Activated CD8-positive, alpha-beta memory T cell treated with anti-CD3 and anti-CD28 coated beads for 1 hour (primary cell): ENCODE results near the gene C13orf46.

Source experiments
- DNase-seq, 2 donors: peaks; one replicate each; pipeline ENCODE4 v3.0.0-alpha.2; 2020; ENCODE audit warnings: low read depth in 1 of 2; ENCODE audit errors: extremely low read depth in 1 of 2

Gene C13orf46

DNA sequence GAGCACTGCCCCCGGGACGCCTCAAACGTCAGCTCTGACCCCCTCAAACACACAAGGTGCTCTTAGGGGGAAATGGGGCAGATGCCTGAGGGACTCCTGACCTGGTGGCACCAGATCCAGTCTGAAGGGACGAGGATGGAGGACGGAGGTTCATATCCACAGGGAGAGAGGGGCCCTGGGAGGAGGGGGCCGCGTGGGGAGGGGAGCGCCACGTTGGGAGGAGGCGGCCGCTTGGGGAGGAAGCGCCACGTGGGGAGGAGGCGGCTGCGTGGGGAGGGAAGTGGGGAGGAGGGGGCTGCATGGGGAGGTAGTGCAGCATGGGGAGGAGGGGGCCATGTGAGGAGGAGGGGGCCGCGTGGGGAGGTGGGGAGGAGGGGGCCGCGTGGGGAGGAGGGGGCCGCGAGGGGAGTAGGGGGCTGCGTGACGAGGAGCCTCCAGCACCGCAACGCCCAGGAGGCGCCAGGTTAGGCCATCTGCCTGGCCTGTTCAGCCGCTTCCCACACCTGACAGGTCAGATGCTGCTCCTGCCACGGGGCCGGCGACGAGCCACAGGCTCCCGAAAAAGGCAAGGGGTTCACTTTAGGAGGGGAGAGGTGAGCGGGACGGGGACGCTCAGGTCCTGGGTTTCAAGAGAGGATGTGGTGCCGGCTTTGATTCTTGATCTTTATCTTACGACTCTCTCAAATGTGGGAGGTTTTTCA lies 36.7 kb upstream of the C13orf46 start:
- DNase-seq, result no peak

- DNase-seq, result no peak
These were observed 35.9 kb upstream of the C13orf46 start for GRCh38 chr13:114009590-114010400.

- DNase-seq, result no peak
These were observed 35.2 kb upstream of the C13orf46 start for GRCh38 chr13:114008964-114009589.

GRCh38 chr13:114007566-114007965 lies 33.7 kb upstream of the C13orf46 start:
- no peak for DNase-seq

DNA sequence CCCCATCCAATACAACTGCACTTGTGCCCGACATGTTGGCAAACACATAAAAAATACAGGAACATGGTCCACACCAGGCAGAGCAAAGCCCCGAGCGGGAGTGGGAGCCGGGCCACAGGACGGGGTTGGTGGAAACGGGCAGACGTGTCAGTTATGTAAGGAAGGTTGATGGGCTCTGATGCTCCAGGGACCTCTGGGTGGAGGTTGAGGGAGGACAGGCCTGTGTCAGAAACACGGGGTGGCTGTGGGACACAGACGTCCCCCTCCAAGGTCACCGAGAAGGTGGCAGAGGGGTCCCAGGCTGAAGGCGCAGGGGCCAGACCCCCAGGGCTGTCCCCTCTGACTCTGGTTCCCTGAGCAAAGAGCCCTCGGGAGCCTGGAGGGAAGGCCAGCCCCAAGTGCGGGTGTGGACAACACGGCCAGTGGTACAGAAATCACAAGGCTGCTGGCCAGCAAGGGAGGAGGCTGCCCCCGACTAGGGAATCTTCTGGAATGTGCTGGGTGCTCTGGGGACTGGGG lies 31.4 kb upstream of the C13orf46 start:
- no peak for DNase-seq

GRCh38 chr13:114004420-114005205 lies 30.7 kb upstream of the C13orf46 start:
- DNase-seq, result no peak

GRCh38 chr13:114002771-114003321 lies 29.0 kb upstream of the C13orf46 start:
- DNase-seq, result no peak

DNA sequence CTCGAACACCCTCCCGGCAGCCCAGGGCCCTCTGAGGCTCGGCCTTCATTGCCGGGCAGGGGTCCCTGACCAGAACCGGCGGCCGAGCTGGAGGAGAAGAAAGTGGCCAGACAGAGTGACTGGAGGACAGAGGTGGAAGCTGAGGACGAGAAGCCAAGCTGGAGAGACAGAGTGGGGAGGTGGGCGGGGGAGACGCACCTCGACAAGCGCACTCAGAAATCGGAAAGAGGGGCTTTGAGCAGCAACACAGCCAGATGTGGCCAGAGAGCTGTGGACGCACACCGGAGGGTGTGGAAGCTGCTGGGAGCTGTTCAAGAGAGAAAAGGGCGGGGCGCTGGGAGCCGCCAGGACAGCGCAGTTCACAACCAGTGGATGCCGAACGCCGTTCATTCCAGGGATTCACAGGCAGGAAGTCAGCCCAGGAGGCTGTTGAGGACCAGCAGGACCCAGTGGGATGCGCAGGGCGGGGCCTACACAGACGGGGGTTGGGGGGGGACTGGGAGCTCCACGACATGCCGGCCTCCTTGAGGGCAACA lies 28.2 kb upstream of the C13orf46 start:
- DNase-seq, result no peak

GRCh38 chr13:114001331-114002008 lies 27.6 kb upstream of the C13orf46 start:
- no peak for DNase-seq

GRCh38 chr13:114000151-114001040 lies 26.5 kb upstream of the C13orf46 start:
- DNase-seq, result no peak

GRCh38 chr13:113999618-113999910 lies 25.7 kb upstream of the C13orf46 start:
- DNase-seq, result no peak

- no peak for DNase-seq
These were observed 25.1 kb upstream of the C13orf46 start for GRCh38 chr13:113998781-113999617.

GRCh38 chr13:113997845-113998751 lies 24.2 kb upstream of the C13orf46 start:
- DNase-seq, result no peak

DNA sequence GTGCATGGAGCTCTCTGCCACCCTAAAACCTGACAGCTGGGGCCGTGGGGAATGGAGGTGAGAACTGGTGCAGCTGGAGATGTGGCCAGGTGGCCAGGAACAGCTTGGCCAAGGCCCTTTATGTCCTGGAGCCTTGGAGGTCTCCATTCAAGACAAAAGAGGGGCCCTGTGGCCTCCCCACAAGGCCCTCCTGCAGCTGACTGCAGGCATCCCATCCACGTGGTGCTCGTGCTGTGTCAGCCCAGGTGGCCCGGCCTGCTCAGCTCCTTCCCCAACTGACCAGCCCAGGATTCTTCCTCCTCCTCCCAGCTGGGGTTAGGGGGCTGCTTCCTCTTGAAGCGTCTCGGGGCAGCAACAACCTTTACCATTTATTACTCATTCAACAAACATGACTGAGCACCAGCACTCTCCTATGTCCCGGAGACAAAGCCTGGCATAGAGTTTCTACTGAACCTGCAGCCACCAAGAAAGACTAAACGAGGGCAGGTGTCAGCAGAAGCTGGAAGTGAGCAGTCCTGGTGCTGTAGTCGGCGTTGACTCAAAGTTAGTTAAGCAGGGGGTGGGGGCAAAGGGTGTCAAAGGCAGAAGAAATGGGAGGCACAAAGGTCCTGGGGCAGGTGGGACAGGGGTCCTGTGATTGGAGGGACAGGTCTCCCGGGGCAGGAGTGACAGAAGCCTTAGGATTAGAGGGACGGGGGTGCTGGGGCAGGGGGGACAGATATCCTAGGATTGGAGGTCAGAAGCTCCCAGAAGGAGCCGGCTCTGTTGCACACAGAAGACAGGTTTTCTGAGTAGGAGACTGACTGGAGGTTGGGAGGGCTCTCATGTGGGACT lies 23.3 kb upstream of the C13orf46 start:
- DNase-seq, result no peak

DNA sequence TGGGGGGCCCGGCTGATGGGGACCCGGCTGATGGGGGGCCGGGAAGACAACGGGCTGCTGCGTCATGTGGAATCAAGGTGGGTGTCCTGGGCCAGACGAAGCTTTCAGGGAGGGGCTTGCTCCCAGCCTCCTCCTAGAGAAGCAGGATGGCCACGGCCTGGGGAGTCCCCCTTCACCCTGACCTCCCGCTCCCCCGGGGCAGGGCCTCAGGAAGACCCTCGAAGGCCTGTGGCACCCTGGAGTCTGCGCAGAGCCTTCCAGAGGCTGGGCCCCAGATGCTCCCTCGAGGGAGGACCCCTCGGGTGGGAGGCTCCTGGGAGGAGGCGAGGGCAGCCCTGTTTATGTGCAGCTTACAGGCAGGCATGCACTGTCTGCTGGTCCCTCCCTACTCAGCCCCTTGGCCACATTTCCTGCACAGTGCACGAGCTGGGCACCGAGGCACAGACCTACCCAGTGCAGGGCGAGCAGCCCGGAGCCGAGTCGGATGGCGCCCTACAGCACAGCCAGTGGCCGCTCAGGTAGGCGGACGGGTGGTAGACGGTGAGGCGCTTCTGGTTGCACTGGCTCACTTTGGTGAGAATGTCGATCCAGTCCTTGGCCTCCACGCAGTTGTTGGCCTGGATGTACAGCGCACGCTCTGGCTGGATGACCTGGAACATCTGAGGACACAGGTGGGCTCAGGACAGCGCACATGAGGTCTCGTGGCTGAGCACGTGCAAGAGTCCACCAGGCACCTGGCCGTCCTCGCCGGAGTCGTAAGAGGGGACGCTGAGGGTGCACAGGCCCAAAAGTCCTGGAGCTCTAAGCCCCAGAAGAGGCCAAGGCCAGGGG lies 22.4 kb upstream of the C13orf46 start:
- DNase-seq, result no peak
